D721Med (cell line): ENCODE results near the gene ARHGAP26.

Source experiments
- DNase-seq: peaks from one replicate; pipeline ENCODE4 v3.0.0; 2011; ENCODE audit warnings: low spot score; ENCODE audit not compliant: insufficient read length
- FAIRE-seq: peaks from 2 replicates; lab custom pipeline; 2011; peaks lifted over from hg19 to GRCh38; lab: Jason Lieb, UNC
- TF ChIP-seq, protein P1 (sequence below): IDR thresholded peaks from 2 replicates; pipeline ENCODE4 v1.5.1; 2012; ENCODE audit warnings: mild to moderate bottlenecking, control low read depth; ENCODE audit not compliant: insufficient read depth; ENCODE audit errors: missing control alignments

ARHGAP26 gene

DNA sequence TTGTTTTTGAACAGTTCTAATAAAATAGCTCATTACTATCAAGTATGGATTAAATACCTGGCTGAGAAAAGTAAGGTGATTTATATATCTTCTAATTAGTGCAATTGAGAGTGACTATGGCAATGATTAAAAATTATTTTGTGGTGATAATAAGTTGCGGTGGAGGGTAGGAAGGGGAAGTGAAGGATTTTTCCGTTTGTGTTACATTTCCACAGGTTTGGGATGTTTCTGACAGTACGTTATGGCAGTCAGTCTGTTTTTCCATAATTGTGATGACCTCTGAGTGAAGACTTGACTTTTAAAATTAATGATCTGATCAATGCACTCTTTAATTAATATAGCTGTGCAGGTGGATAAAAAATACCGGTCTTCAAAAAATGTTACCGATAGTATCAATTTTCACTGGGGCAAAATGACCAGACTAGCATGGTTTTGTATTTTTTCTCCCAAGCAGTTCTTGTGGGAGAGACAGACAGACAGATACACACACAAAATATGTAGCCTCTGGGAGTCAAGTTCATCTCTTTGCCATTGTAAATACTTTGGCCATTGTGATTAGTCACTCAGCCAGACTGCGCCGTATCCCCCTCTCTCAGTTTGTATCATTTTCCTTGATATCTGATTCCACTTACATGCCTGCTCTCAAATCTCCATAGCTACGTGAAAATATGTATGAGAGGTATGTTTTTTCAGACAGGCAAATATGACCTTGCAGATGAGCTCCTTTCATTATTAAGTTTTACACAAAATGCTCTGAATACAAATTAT lies 60.2 kb downstream of the ARHGAP26 start:
- DNase-seq (no peak), FAIRE-seq (no peak)
- TF ChIP-seq, protein P1, sequence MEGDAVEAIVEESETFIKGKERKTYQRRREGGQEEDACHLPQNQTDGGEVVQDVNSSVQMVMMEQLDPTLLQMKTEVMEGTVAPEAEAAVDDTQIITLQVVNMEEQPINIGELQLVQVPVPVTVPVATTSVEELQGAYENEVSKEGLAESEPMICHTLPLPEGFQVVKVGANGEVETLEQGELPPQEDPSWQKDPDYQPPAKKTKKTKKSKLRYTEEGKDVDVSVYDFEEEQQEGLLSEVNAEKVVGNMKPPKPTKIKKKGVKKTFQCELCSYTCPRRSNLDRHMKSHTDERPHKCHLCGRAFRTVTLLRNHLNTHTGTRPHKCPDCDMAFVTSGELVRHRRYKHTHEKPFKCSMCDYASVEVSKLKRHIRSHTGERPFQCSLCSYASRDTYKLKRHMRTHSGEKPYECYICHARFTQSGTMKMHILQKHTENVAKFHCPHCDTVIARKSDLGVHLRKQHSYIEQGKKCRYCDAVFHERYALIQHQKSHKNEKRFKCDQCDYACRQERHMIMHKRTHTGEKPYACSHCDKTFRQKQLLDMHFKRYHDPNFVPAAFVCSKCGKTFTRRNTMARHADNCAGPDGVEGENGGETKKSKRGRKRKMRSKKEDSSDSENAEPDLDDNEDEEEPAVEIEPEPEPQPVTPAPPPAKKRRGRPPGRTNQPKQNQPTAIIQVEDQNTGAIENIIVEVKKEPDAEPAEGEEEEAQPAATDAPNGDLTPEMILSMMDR: no peak

DNA sequence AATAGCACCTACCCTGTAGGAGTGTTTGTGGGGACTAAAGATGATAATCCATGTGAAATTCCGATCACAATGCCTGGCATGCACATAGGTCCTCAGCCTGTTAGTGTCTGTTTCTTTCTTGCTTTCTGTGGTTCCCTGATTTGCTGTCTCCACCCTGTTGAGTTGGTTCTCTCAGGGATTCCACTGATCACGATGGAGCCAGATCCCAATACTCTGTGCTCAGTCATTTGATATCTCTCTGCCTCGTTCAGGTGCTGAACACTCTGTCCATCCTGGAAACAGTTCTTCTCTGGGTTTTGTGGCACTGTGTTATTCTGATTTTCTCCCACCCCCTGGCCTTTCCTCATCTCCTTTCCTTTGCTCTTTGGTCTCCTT lies 60.8 kb downstream of the ARHGAP26 start:
- FAIRE-seq: no peak

DNA sequence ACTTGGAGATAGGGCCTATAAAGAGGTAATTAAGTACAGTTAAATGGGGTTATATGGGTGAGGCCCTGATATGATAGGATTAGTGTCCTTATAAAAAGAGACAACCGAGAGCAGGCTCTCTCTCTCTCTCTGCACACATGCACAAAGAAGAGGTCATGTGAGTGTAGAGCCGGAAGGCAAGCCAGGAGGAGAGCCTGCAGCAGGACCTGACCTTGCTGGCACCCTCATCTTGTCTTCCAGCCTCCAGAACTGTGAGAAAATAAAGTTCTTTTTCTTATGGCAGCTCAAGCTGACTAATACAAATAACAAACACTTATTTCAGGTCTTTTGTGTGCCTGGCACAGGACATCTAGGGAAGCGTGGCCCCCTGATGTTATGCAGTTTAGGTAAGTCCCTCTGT lies 62.1 kb downstream of the ARHGAP26 start:
- FAIRE-seq (no peak), DNase-seq (no peak)
- TF ChIP-seq, protein P1: no peak

More for the DNA sequence above, 60.8 kb downstream of the ARHGAP26 start:
- TF ChIP-seq, protein P1: no peak
- DNase-seq: no peak

DNA sequence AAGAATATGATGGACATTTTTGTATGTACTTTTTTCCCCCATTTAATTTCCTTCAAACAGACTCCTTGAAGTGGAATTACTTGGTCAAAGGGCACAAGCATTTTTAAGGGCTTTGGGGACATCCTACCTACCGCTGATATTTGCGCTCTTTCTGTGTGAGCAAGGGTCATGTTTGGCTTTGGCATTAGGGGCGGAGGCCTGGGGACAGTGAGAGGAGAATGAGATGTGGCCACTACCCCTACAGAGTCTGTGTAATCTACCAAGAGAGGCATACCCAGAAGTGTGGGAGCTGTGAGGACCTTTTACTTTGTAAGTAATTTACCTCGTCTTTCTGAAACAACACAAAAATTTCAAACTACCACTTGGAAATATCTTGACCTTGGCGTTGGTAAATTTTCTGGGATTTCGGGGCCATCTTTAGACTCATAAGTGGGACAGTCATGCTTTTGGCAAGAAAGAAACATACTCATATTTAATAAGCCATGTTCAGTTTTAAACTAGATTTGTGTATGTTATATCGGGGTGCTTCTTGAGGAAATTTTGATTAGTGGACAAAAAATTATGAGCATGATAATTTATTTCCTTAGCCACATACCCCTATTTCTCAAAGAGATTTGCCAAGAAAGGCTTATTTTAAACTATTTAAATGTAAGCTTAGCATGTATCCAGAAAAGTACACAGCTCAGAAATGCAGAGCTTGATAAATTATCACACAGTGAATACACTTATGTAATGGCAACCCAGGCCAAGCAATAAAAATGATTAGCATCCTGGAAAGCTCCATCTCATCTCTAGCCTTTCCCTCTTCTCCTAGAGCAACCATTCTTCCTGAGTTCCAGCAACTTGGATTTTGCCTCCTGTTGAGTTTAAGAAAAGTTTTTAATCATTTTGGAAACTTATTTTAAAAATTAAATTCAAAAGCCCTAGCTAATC lies 63.6 kb downstream of the ARHGAP26 start:
- no peak for FAIRE-seq
- TF ChIP-seq, protein P1: no peak
- DNase-seq: no peak

DNA sequence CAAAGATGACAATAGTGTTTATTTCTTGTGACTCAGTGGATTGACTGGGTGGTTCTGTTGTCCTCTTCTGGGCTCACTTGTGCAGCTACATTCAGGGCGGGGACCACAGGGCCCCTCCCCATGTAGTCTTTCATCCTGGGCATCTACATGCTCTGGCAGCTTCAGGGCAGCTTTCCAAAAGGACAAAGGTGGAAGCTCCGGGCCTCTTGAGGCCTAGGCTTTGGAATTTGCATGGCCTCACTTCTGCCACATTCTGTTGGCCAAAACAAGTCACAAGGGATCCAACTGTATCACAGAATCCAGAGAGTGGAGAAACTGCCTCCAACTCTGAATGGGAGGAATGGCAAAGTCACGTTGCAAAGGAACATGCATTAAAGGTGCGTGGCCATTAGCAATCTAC lies 64.3 kb downstream of the ARHGAP26 start:
- DNase-seq (no peak), FAIRE-seq (no peak)
- TF ChIP-seq, protein P1: no peak

DNA sequence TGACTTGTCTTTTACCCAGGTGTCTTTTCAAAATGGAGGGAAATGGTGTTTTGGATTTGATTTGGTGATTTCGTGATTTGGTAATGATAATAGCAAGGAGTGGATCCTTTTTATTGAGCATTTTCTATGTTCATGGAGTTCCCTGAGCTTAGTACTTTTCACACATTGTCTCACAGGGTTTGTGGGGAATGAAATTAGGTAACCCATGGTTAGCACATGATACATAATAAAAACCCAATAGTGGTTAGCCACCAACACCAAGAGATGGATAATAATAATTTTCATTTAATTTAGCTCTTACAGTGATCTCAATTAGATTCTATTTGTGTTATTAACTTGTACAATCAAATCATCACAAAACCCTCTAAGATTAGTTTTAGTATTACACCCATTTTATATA lies 65.4 kb downstream of the ARHGAP26 start:
- DNase-seq (no peak), FAIRE-seq (no peak)
- TF ChIP-seq, protein P1: no peak
